Ovary (tissue), 10 donors: ENCODE data around the gene SS18. TPM values are rescaled to one million over a fixed set of nuclear protein-coding genes. Genes with fewer than 3 reads are reported as not detected.
"Not testable (repeated sequence)": the region's sequence is repeated elsewhere in the genome, so short reads cannot be mapped to it uniquely, and the experiment has no call there.

ENCODE experiments used
- DNase-seq, 5 donors: peaks; one replicate each; pipeline ENCODE4 v3.0.0-alpha.2; 2019 to 2020
- H3K27ac ChIP-seq, 2 donors: fragments of 200-600 bp; one replicate each; pipeline versions ENCODE4 v1.5.1 to v1.8.0; 2019 to 2022
- H3K27me3 ChIP-seq: fragments of 200-600 bp; one replicate; pipeline ENCODE4 v1.8.0; 2022
- H3K36me3 ChIP-seq: fragments of 200-600 bp; sonication (generic); one replicate; pipeline ENCODE4 v1.5.1; 2019
- H3K4me1 ChIP-seq: one replicate; pipeline ENCODE4 v1.8.1; 2013; ENCODE audit warnings: mild to moderate bottlenecking, moderate library complexity; ENCODE audit not compliant: insufficient read depth
- H3K4me3 ChIP-seq: fragments of 200-600 bp; sonication (generic); one replicate; pipeline ENCODE4 v1.5.1; 2017
- H3K9me3 ChIP-seq, 2 donors: fragments of 200-600 bp in 1 of 2; sonication (generic) in 1 of 2; one replicate each; pipeline versions ENCODE4 v1.5.1 to v1.8.1; 2013 to 2019; ENCODE audit warnings: mild to moderate bottlenecking in 1 of 2, moderate library complexity in 1 of 2
- CTCF ChIP-seq, 3 donors: fragments of 450-650 bp in 2 of 3; fragments of 200-600 bp in 1 of 3; IDR thresholded peaks; one replicate each; pipeline versions ENCODE4 v1.5.1 to v1.8.0; 2016 to 2022; ENCODE audit warnings: antibody characterized with exemption in 3 of 3, mild to moderate bottlenecking in 1 of 3
- EP300 ChIP-seq: sonication (generic); formaldehyde crosslinking; IDR thresholded peaks from one replicate; pipeline ENCODE4 v1.6.1; 2017; ENCODE audit warnings: antibody characterized with exemption
- POLR2A ChIP-seq: fragments of 450-650 bp; IDR thresholded peaks from one replicate; pipeline ENCODE4 v1.6.1; 2017; ENCODE audit warnings: antibody characterized with exemption, mild to moderate bottlenecking, moderate library complexity
- WGBS, 3 donors: extraction: QIAGEN DNeasy Blood & Tissue Kit in 1 of 3; methylation state at CpG; one replicate each; pipeline versions ENCODE4 v1.1.5 to v1.1.7; 2013 to 2017; 5-methylcytosine and 5-hydroxymethylcytosine counted together
- intact Hi-C, 4 donors: fragments of 100-400 bp; cut with DNase I; formaldehyde crosslinking; loops; one replicate each; pipeline versions ENCODE4 v1.11.0 to v1.15.1; 2022 to 2023
- long read RNA-seq, 3 donors: library from polyadenylated mRNA in 2 of 3; unstranded in 2 of 3; transcript quantifications; one replicate each; pipeline ENCODE4 v2.0.0 and lab custom pipeline, GENCODE V29; 2021 to 2026
- polyA plus RNA-seq, 2 donors: library from polyadenylated mRNA; stranded (reverse); fragments of 200-250 nt in 1 of 2; fragments of 350-450 nt in 1 of 2; fragmentation: Illumina TruSeq in 1 of 2; extraction: RNeasy Lipid Tissue Mini Kit (QIAGEN cat#74804) in 1 of 2; gene quantifications; one replicate each; pipeline ENCODE4 v1.2.3, GENCODE V29; 2013 to 2014
- total RNA-seq, 7 donors: library from RNA; depleted of rRNA in 2 of 7; stranded (reverse); fragments of >200 nt in 2 of 7; fragmentation: NEBNext Ultra II Directional in 3 of 7; extraction: Animal tissue kit (Norgen Biotek cat#: 25700) in 3 of 7; gene quantifications; one replicate each; pipeline versions ENCODE4 v1.1.0 to v1.2.4, GENCODE V29; 2016 to 2023
- donor health status: DM: no; HTN: no; CAD: no; lungs with moderate emphysema.
- donor health status: DM: no; HTN: no; CAD: no.
- donor health status: Bipolar disorder and iron deficiency.
- donor health status: DM: yes; HTN: yes; CAD: no.
- donor health status: DM: no; HTN: no; CAD: no.
- donor health status: DM: yes; HTN: yes; CAD: no.

The SS18 gene
- total RNA-seq, result 10 to 100 TPM; 64.6 to 95.5 (median 82.8) TPM
- polyA plus RNA-seq, result 10 to 100 TPM; 59.1 to 75.1 TPM
- long read RNA-seq, donor 1, transcript SS18-203 (11 exons, 3,414 nt), result minor isoform, 24 of 99 reads
- long read RNA-seq, donor 1, transcript SS18-201 (10 exons, 1,836 nt), result major isoform, 47 of 99 reads
- long read RNA-seq, donor 1, partial matches to known transcripts, result 13 of 99 reads
- long read RNA-seq, donor 1, other reads (novel, unspliced or antisense), result 13 of 99 reads
- long read RNA-seq, donor 2, transcript SS18-203 (11 exons, 3,414 nt), result major isoform, 5 of 27 reads
- long read RNA-seq, donor 2, partial matches to known transcripts, result 17 of 27 reads
- long read RNA-seq, donor 2, other reads (novel, unspliced or antisense), result 0 of 27 reads
- long read RNA-seq, donor 3, transcript SS18-201 (10 exons, 1,836 nt), result major isoform, 72 of 145 reads
- long read RNA-seq, donor 3, transcript SS18-203 (11 exons, 3,414 nt), result minor isoform, 33 of 145 reads
- long read RNA-seq, donor 3, partial matches to known transcripts, result 10 of 145 reads
- long read RNA-seq, donor 3, other reads (novel, unspliced or antisense), result 26 of 145 reads

- DNase-seq, result peak; percentile 94 to 96 (median 94)
- Histone ChIP-seq H3K9me3 (no peaks in the 10 kb centered on the region), H3K4me1 (no peaks in the 10 kb centered on the region), H3K4me3 (peak within 1 kb of the TSS; percentile 89), H3K36me3 (no peaks in the 10 kb centered on the region), H3K27me3 (no peaks in the 10 kb centered on the region), H3K27ac (peak within 1 kb of the TSS; percentile 96)
- WGBS, 3 donors, result 0 to 1% (median 1%) methylated on average over 71 to 89 of the region's 89 CpGs
- intact Hi-C loops, result no loop called here
- TF ChIP-seq EP300 (no peak), POLR2A (peak; percentile 70)
Measured at GRCh38 chr18:26090130-26091046, at the start of gene SS18. Gene SS18 (minus strand): TSS chr18:26090613. CDS start chr18:26090569, 44 bp downstream.

GRCh38 chr18:26135548-26135947, 45.1 kb upstream of the SS18 start:
- no peaks in the 10 kb centered on the region for H3K27me3 ChIP-seq
- 77 to 99% (median 95%) methylated on average over 1 of the region's 1 CpG for WGBS, 3 donors
- intact Hi-C loops, result no loop called here
- H3K4me3 ChIP-seq, result no peak overlapping the region
- no peaks in the 10 kb centered on the region for H3K9me3 ChIP-seq
- TF ChIP-seq EP300 (no peak), CTCF (IDR thresholded peaks at IDR 0.05) (no peak), POLR2A (no peak)
- no peak overlapping the region for H3K27ac ChIP-seq
- no peak for DNase-seq
- no peaks in the 10 kb centered on the region for H3K36me3 ChIP-seq
- no peaks in the 10 kb centered on the region for H3K4me1 ChIP-seq

- Histone ChIP-seq H3K27ac (no peak overlapping the region), H3K4me1 (no peaks in the 10 kb centered on the region), H3K36me3 (no peaks in the 10 kb centered on the region), H3K9me3 (no peaks in the 10 kb centered on the region), H3K27me3 (no peaks in the 10 kb centered on the region), H3K4me3 (no peak overlapping the region)
- 79 to 88% (median 86%) methylated on average over 6 of the region's 6 CpGs for WGBS, 3 donors
- TF ChIP-seq POLR2A (no peak), CTCF (IDR thresholded peaks at IDR 0.05) (no peak), EP300 (no peak)
- DNase-seq, result no peak
- intact Hi-C loops, result no loop called here
Measured at GRCh38 chr18:26134107-26134506, 43.7 kb upstream of the SS18 start.

GRCh38 chr18:26133652-26134051, 43.2 kb upstream of the SS18 start, which contains the start of gene PSMA8:
Gene PSMA8 (plus strand): TSS chr18:26133869. CDS start chr18:26133966, 97 bp downstream.
- no peak within 1 kb of the TSS for H3K4me3 ChIP-seq
- TF ChIP-seq POLR2A (no peak), CTCF (IDR thresholded peaks at IDR 0.05) (no peak), EP300 (no peak)
- peak in 3 of 5 donors; percentile 12 to 39 (median 27) for DNase-seq
- no peak within 1 kb of the TSS for H3K27ac ChIP-seq
- no peaks in the 10 kb centered on the region for H3K4me1 ChIP-seq
- no peaks in the 10 kb centered on the region for H3K27me3 ChIP-seq
- intact Hi-C loops, result no loop called here
- H3K9me3 ChIP-seq, result no peaks in the 10 kb centered on the region
- 53 to 79% (median 60%) methylated on average over 31 of the region's 31 CpGs for WGBS, 3 donors
- no peaks in the 10 kb centered on the region for H3K36me3 ChIP-seq

- H3K4me3 ChIP-seq, H3K4me1 ChIP-seq, intact Hi-C loops, H3K9me3 ChIP-seq, DNase-seq, H3K27ac ChIP-seq, H3K36me3 ChIP-seq, H3K27me3 ChIP-seq: not testable (repeated sequence)
- 73 to 89% (median 86%) methylated on average over 2 of the region's 2 CpGs for WGBS, 3 donors
Measured at GRCh38 chr18:26128192-26128591, 37.8 kb upstream of the SS18 start.
